Keratinocyte (primary cell): ENCODE measurements around the gene PDE4DIP.
"Not testable (repeated sequence)": the region's sequence is repeated elsewhere in the genome, so short reads cannot be mapped to it uniquely, and the experiment has no call there.

Experiments used
- CTCF ChIP-seq, 3 experiments: IDR thresholded peaks in 1 of 3; conservative IDR thresholded peaks in 1 of 3; optimal IDR thresholded peaks in 1 of 3; 2 replicates in 2 of 3; 3 replicates in 1 of 3; pipeline versions ENCODE3 to v1.5.1; 2011; ENCODE audit warnings: low read length in 3 of 3, mild to moderate bottlenecking in 3 of 3, moderate library complexity in 2 of 3, control low read depth in 1 of 3, inconsistent platforms in 1 of 3; ENCODE audit not compliant: insufficient read depth in 2 of 3; ENCODE audit errors: extremely low read depth in 1 of 3
- EZH2 ChIP-seq: IDR thresholded peaks from one replicate; pipeline ENCODE4 v1.6.1; 2012; ENCODE audit warnings: inconsistent platforms, mild to moderate bottlenecking, low read length, moderate library complexity

GRCh38 chr1:148889267-148890074 lies 45.2 kb downstream of the PDE4DIP start:
- TF ChIP-seq CTCF (optimal IDR thresholded peaks at IDR 0.05 in 1 of 3, IDR thresholded peaks at IDR 0.05 in 1 of 3, conservative IDR thresholded peaks at IDR 0.05 in 1 of 3; ENCODE audit: extremely low read depth in 1 of 3, insufficient read depth in 2 of 3, low read length in 3 of 3); EZH2: not testable (repeated sequence)
